ENCODE measurements around the gene UBIAD1. TPM values are rescaled to one million over a fixed set of nuclear protein-coding genes. Genes with fewer than 3 reads are reported as not detected.
A peak's percentile ranks its signal among the peaks of the same experiment; 100 is the strongest.

The UBIAD1 gene
- total and polyA plus RNA-seq, 2 of the 13 experiments (the other 11 are each of a cell fraction or from before 2014, with no cell fraction given) = 16.9 to 20.4 TPM

DNA sequence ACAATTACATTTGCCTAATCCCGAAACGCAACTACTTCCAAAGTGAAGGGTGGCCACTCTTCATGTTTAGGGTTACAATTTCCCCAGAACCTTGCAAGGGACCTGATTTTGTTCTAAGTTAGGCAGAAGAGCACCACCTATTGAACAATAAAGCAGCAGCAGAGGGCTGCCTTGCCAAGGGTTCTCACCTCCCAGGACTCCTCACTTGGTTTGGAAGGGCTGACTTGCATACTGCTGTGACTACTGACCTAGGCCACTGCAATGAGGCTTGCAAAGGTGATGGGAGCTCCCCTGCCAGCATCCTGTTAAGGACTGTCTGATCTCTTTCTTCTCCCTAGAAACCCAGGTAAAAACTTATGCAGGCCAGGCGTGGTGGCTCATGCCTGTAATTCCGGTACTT, 24.8 kb upstream of the UBIAD1 start:
- H3K9ac ChIP-seq (ENCODE audit: insufficient read depth, low read depth, low read length) = no peak overlapping the region
- no peak overlapping the region for H3K27ac ChIP-seq (ENCODE audit: extremely low read length, insufficient read depth, low read length)
- no peaks in the 10 kb centered on the region for H3K27me3 ChIP-seq (ENCODE audit: control insufficient read depth in 1 of 2, insufficient read depth in 2 of 2, low read length in 2 of 2)
- intact Hi-C loops (cut with micrococcal nuclease; ENCODE audit: unreplicated experiment) = no loop called here
- H3K4me2 ChIP-seq (ENCODE audit: low read depth, low read length) = no peak overlapping the region
- no peaks in the 10 kb centered on the region for H3K9me3 ChIP-seq (ENCODE audit: low read length)
- no peaks in the 10 kb centered on the region; the same call in 1 of the 2 replicates for H4K20me1 ChIP-seq (ENCODE audit: insufficient read depth, low read length)
- FAIRE-seq (no peak), ATAC-seq (peak; percentile 31; the same call in 1 of the 3 replicates), DNase-seq (ENCODE audit: low spot score) (no peak)
- CTCF ChIA-PET (ENCODE audit: low intra/inter-chr PET ratio, low total read pairs) = no interaction called here
- H3K36me3 ChIP-seq (replicated peaks in 1 of 2; ENCODE audit: control insufficient read depth in 1 of 2, insufficient read depth in 2 of 2, low read length in 2 of 2) = peaks cover 10 to 47% of the 10 kb centered on the region in 2 experiments
- no peaks in the 10 kb centered on the region for H3K4me1 ChIP-seq (ENCODE audit: insufficient read depth, low read length)
- H3K4me3 ChIP-seq (replicated peaks in 1 of 3; ENCODE audit: insufficient read depth in 1 of 3, low read depth in 2 of 3, low read length in 3 of 3) = no peak overlapping the region
- 100% methylated on average over 2 of the region's 4 CpGs for WGBS (ENCODE audit: low lambda C conversion rate)
- no peak overlapping the region for H2AFZ ChIP-seq (ENCODE audit: low read length)
- POLR2A ChIA-PET = no interaction called here
- no TSS peak for BruUV-seq (replicated peaks)
- in situ Hi-C loops (cut with HindIII; ENCODE audit: extremely low pct_ligation_motif_present, low pct_unique_long_range_greater_than_20kb) = loop anchor here (10.0 kb wide), 1 partner anchor 397 kb away; no protein-coding TSS in a partner anchor
- no peaks in the 10 kb centered on the region for H3K79me2 ChIP-seq (ENCODE audit: insufficient read depth, low read length)
- TF ChIP-seq DNMT3B (CRISPR knock-in tag; conservative IDR thresholded peaks at IDR 0.05) (no peak), NRL (CRISPR knock-in tag; IDR thresholded peaks at IDR 0.05; ENCODE audit: borderline replicate concordance) (no peak), TCF12 (IDR thresholded peaks at IDR 0.05) (no peak), TCF12 (CRISPR knock-in tag; IDR thresholded peaks at IDR 0.05) (no peak), MBNL3 (CRISPR knock-in tag; conservative IDR thresholded peaks at IDR 0.05) (no peak), HCFC1 (IDR thresholded peaks at IDR 0.05; ENCODE audit: low read depth, low read length) (no peak), ZNF251 (CRISPR knock-in tag; IDR thresholded peaks at IDR 0.05) (no peak), XBP1 (CRISPR knock-in tag; IDR thresholded peaks at IDR 0.05) (no peak), ZNF296 (CRISPR knock-in tag; conservative IDR thresholded peaks at IDR 0.05) (no peak), PHF5A (CRISPR knock-in tag; IDR thresholded peaks at IDR 0.05; ENCODE audit: low read depth, unreplicated experiment) (no peak), ZNF20 (CRISPR knock-in tag; IDR thresholded peaks at IDR 0.05) (no peak), MNT (IDR thresholded peaks at IDR 0.05) (no peak)
- TF ChIP-seq, protein P1, sequence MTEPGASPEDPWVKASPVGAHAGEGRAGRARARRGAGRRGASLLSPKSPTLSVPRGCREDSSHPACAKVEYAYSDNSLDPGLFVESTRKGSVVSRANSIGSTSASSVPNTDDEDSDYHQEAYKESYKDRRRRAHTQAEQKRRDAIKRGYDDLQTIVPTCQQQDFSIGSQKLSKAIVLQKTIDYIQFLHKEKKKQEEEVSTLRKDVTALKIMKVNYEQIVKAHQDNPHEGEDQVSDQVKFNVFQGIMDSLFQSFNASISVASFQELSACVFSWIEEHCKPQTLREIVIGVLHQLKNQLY (CRISPR knock-in tag; IDR thresholded peaks at IDR 0.05) = no peak
- TF ChIP-seq, protein P2, sequence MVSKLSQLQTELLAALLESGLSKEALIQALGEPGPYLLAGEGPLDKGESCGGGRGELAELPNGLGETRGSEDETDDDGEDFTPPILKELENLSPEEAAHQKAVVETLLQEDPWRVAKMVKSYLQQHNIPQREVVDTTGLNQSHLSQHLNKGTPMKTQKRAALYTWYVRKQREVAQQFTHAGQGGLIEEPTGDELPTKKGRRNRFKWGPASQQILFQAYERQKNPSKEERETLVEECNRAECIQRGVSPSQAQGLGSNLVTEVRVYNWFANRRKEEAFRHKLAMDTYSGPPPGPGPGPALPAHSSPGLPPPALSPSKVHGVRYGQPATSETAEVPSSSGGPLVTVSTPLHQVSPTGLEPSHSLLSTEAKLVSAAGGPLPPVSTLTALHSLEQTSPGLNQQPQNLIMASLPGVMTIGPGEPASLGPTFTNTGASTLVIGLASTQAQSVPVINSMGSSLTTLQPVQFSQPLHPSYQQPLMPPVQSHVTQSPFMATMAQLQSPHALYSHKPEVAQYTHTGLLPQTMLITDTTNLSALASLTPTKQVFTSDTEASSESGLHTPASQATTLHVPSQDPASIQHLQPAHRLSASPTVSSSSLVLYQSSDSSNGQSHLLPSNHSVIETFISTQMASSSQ (IDR thresholded peaks at IDR 0.05; ENCODE audit: low read depth) = no peak
- TF ChIP-seq, protein P2 (CRISPR knock-in tag; IDR thresholded peaks at IDR 0.05; ENCODE audit: borderline replicate concordance) = no peak
- TF ChIP-seq, protein P3, sequence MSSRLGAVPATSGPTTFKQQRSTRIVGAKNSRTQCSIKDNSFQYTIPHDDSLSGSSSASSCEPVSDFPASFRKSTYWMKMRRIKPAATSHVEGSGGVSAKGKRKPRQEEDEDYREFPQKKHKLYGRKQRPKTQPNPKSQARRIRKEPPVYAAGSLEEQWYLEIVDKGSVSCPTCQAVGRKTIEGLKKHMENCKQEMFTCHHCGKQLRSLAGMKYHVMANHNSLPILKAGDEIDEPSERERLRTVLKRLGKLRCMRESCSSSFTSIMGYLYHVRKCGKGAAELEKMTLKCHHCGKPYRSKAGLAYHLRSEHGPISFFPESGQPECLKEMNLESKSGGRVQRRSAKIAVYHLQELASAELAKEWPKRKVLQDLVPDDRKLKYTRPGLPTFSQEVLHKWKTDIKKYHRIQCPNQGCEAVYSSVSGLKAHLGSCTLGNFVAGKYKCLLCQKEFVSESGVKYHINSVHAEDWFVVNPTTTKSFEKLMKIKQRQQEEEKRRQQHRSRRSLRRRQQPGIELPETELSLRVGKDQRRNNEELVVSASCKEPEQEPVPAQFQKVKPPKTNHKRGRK (CRISPR knock-in tag; IDR thresholded peaks at IDR 0.05) = no peak

Data from HepG2 (cell line).